ENCODE results near the gene THEMIS.

DNA sequence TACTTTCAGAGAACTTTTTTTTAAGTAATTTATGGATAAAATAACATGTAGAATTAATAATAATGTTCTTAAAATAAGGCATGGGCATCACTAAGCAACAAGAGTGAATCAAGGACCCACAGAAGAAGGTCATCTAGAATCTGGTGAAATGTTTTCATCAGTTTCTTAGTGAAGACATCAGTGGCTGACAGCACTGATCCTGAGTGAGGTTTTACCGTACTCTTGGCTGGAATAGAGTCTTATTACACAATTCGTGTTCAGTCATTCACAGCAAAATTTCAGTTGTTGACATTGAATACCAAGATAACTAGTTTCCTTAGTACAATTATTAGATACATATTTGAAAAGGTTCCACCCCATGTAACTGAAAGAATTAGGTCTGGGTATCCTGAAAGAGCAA, 183.5 kb downstream of the THEMIS start:
- no peak for TF ChIP-seq TAF1 (IDR thresholded peaks at IDR 0.05; ENCODE audit: low read depth, low read length)
- TF ChIP-seq POLR2A (IDR thresholded peaks at IDR 0.05; ENCODE audit: low read depth, low read length), result no peak
- no peak for TF ChIP-seq POLR2AphosphoS5 (IDR thresholded peaks at IDR 0.05; ENCODE audit: low read depth, low read length)
- no peak for TF ChIP-seq SPI1 (IDR thresholded peaks at IDR 0.05; ENCODE audit: low read depth, low read length)

Measured in GM12891 (cell line).